ENCODE measurements around the gene FGF3. TPM values are rescaled to one million over a fixed set of nuclear protein-coding genes. Genes with fewer than 3 reads are reported as not detected.

Gene FGF3
- total RNA-seq, 1 donor from 2014 or later: not detected

- intact Hi-C loops (cut with micrococcal nuclease): no loop called here
Measured at GRCh38 chr11:69807106-69807815, 12.0 kb downstream of the FGF3 start.

DNA sequence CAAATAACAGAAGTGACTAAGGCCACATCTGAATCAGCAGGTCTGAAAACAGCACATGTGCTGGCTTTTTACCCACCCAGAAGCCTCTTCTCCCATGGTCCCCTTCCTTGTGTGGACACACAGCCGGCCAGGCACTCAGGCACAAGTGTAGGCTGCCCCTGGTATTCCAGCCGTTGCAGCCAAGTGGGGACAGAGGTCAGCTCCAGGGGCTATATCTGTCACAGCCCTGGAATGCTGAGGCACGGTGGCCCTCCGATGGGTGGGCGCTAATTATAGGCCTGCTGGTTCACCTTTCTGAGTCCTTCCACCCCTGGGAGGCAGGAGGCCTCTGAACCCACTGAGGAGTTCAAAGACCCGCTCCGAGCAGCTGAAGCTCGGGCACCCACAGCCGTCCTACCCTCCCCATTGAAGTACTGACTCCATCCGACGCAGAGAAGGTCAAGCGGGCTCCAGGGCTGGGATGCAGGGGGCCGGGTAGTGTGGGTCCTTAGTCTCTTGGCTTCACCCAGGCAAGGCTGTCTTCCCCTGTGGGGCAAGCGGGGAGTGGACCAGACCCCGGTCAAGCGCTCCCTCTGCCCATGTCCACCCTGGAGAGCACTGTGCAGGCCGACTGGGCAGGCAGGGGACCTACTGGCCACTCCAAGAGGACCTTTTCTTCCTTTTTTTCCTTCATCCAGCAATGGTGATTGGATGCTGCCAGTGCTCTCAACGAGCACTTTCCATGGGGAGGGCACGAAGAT, 14.3 kb downstream of the FGF3 start:
- intact Hi-C loops (cut with micrococcal nuclease): loop anchor here (5.0 kb wide), 1 partner anchor 118 kb away; no protein-coding TSS in a partner anchor

DNA sequence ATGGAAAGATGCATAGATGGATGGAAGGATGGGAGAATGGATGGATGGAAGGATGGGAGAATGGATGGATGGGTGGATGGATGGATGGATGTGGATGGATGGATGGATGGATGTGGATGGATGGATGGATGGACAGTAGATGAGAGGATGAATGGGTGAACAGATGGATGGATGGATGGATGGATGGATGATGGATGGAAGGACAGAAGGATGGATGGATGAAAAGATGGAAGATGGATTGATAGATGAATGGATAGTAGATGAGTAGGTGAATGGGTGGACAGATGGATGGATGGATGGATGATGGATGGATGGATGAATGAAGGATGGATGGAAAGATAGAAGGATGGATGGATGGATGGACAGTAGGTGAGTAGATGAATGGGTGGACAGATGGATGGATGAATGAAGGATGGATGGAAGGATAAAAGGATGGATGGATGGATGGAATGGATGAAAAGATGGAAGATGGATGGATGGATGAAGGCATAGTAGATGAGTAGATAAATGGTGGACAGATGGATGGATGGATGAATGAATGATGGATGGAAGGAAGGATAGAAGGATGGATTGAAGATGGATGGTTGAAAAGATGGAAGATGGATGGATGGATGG, 15.5 kb downstream of the FGF3 start:
- intact Hi-C loops (cut with micrococcal nuclease): loop anchor here (5.0 kb wide), 1 partner anchor 116 kb away; no protein-coding TSS in a partner anchor

- intact Hi-C loops (cut with micrococcal nuclease): loop anchor here (5.0 kb wide), 1 partner anchor 116 kb away; no protein-coding TSS in a partner anchor
Measured at GRCh38 chr11:69803022-69803421, 16.2 kb downstream of the FGF3 start.

GRCh38 chr11:69802590-69802989, 16.6 kb downstream of the FGF3 start:
- intact Hi-C loops (cut with micrococcal nuclease): loop anchor here (5.0 kb wide), 1 partner anchor 115 kb away; no protein-coding TSS in a partner anchor

DNA sequence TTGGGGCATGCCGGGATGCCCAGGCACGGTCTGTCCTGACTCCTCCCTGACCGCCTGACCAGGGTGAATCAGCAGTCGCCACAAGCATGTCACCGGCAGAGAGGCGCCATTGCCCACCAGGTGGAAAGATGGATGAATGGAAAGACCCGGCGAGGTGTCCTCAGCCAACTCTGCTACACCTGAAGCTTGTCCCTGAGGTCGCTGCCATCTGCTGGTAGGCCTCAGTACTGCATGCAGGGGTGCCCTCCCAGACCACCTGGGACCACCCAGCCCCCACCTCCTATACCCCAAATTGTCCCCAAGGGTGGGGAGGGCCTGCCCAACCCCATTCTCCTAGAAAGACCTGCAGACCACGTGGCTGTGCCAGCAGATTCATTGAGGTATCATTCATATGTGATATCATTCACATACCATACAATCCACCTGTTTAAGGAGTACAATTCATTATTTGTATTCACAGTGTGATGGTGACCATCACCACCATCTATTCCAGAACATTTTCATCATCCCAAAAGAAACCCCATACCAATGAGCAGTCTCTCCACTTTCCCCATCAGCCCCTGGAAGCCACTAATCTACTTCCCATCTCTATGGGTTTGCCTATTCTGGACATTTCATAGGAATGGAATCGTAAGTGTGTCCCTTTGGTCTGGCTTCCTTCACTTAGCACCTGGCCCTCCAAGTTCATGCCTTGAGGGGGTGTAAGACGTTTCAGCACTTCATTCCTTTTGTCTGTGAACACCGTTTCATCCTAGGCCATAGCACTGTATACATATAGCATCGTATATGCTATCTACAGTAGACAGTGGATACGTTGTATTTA, 17.5 kb downstream of the FGF3 start:
- intact Hi-C loops (cut with micrococcal nuclease): loop anchor here (5.0 kb wide), 1 partner anchor 114 kb away; no protein-coding TSS in a partner anchor

GRCh38 chr11:69800278-69800677, 18.9 kb downstream of the FGF3 start:
- intact Hi-C loops (cut with micrococcal nuclease): loop anchor here (5.0 kb wide), 1 partner anchor 113 kb away; no protein-coding TSS in a partner anchor

DNA sequence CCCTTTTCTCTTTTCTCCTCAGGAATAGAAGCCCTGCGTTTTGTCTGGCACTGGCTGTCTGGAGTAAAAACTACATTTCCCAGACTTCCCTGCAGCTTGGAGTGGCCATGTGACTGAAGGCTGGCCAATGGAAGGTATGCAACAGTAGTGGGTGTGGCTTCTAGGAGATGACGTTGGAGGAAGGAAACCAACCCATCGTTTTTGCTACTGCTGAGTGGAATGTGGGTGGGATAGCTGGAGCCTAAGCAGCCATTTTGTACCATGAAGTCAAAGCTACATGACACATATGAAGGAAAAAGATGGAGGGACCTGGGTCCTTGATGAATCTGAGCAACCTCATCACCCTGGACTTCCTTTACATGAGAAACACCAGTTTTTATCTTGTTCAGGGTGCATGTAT, 19.6 kb downstream of the FGF3 start:
- intact Hi-C loops (cut with micrococcal nuclease): no loop called here

- intact Hi-C loops (cut with micrococcal nuclease): no loop called here
Measured at GRCh38 chr11:69799097-69799496, 20.1 kb downstream of the FGF3 start.

GRCh38 chr11:69797737-69798528, 21.3 kb downstream of the FGF3 start:
- intact Hi-C loops (cut with micrococcal nuclease): no loop called here

GRCh38 chr11:69797156-69797555, 22.1 kb downstream of the FGF3 start:
- intact Hi-C loops (cut with micrococcal nuclease): no loop called here

DNA sequence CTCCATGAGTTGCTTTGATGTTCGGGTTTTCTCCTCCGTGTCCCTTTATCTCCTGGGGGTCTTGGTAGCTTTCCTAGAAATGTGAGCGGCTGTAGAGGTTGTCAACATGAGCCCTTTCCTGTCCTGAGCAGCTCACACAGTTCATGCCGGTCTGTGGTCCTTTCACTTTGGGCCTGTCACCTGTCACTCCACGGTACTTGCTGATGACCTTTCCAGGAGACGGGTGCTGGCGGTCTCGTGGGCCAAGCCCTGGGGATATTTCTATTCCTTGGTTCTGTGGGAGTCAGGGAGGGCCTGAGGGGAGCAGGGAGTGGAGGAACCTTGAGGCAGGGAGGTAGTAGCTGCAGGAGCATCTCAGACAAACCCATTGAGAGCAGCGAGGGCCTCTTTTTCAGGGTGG, 23.2 kb downstream of the FGF3 start:
- intact Hi-C loops (cut with micrococcal nuclease): no loop called here

DNA sequence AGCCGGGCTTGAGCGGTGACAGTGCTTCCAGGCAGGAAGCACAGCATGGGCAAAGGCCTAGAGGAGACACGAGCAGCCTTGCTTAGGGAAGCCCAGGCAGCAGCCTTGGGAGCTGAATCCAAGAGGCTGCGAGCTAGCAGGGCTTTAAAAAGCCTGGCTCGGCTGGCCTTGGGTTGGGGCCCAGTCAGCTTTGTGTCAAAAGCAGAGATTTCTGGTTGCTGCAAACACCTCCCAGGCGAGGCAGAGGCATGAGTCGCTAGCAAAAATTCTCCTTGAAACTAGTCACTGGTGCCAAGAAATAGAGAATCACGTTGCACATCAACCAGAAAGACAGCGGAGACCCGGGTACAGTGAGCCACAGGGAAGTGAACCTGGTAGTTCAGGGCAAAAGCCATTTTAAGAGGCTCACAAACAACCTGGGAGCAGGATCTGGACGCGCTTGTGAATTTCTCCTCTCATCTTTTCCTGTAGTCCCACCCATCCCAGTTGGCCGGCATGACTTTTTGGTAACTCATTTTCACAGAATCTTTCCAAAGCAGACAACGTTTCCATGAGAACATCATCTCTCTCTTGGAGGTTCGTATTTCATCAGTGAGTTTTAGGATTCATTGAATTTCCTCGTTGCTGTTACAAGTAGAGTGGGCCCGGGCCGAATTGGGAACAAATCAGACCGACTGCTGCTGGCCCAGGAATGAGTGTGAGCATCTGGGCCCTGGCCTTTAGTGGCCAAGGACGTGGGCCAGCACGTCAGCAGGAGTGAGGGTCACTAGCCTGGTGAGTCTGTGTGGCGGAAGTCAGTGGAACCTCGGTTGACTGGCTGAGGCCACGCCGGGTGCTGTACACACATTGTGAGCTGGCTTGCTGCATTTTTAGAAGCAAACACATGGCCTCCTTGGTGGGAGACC, 27.7 kb downstream of the FGF3 start:
- intact Hi-C loops (cut with micrococcal nuclease): no loop called here

- intact Hi-C loops (cut with micrococcal nuclease): no loop called here
Measured at GRCh38 chr11:69788956-69789355, 30.3 kb downstream of the FGF3 start.

GRCh38 chr11:69787906-69788305, 31.3 kb downstream of the FGF3 start:
- intact Hi-C loops (cut with micrococcal nuclease): no loop called here

GRCh38 chr11:69787457-69787856, 31.8 kb downstream of the FGF3 start:
- intact Hi-C loops (cut with micrococcal nuclease): no loop called here

- intact Hi-C loops (cut with micrococcal nuclease): no loop called here
Measured at GRCh38 chr11:69781241-69781640, 38.0 kb downstream of the FGF3 start.

DNA sequence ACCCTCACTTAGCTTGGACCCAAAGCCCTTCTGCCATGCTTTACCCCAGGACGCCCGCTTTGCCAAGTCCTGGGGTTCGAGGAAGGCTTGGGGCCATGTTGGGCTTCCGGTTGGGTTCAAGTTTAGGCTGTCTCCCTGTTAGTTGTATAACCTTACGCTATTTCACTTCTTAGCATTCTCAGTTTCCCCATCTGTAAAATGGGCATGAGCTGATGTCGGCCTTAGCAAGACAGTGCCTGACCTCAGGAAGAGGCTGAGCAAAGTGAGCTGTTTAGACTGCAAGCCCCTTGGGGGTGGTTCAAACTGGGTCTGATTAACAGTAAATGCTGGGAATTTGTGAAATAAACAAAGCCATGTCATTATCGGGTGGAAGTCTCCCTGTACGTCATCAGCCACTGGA, 40.8 kb downstream of the FGF3 start:
- intact Hi-C loops (cut with micrococcal nuclease): no loop called here

DNA sequence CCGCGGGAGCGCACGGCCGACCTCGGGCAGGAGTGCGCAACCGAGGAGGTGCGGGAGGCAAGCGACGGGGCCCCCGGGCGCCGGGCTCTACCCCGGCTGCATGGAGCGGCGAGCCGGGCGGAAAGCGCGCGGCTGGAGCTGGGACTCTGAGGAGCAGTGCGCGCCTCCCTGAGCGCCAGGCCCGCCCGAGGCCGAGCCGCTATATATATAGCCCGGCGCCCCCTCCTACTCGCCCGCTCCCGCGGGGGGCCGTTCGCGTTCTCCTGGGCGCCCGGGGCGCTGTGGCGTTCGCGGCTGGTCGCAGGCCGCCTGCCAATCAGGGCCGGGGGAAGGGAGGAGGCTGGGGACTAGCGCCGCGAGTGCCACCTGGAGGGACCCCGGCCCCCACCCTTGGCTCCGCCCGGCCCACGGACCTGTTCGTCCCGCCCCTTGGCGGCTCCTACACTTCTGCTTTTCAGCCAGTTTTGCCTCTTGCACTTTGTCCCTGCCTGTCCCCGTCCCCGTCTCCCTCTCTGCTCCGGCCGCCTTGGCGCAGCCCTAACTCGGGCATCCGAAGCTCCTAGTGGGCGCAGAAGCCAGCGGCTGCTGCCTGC, 44.0 kb downstream of the FGF3 start, which contains the start of gene FGF4:
FGF4 (minus strand) TSS at position 179 of the 593 bp plus-strand sequence. CDS start 257 bp downstream, outside the sequence.
- intact Hi-C loops (cut with micrococcal nuclease): no loop called here

Measured in T-helper 1 cell treated with Interleukin-12 subunit alpha and Interleukin-12 subunit beta and Interleukin-4 antibody, amounts not matched to agents 30 ng/mL and 1 ng/mL, for 36 hours (primary cell).